AG10803 (cell line): ENCODE results near the gene ASMTL.
"Not testable (repeated sequence)": the region's sequence is repeated elsewhere in the genome, so short reads cannot be mapped to it uniquely, and the experiment has no call there.

ENCODE experiments used
- DNase-seq: peaks from one replicate; pipeline ENCODE4 v3.0.0; 2010; ENCODE audit warnings: low read depth
- H3K4me3 ChIP-seq: 2 replicates; pipeline ENCODE4 v1.5.1; 2011; ENCODE audit warnings: mild to moderate bottlenecking, low read length, control low read depth
- TF ChIP-seq, protein P1 (sequence below): conservative IDR thresholded peaks from 2 replicates; pipeline ENCODE4 v1.5.1; 2011; ENCODE audit warnings: mild to moderate bottlenecking, low read length, control low read depth, inconsistent platforms

Gene ASMTL

DNA sequence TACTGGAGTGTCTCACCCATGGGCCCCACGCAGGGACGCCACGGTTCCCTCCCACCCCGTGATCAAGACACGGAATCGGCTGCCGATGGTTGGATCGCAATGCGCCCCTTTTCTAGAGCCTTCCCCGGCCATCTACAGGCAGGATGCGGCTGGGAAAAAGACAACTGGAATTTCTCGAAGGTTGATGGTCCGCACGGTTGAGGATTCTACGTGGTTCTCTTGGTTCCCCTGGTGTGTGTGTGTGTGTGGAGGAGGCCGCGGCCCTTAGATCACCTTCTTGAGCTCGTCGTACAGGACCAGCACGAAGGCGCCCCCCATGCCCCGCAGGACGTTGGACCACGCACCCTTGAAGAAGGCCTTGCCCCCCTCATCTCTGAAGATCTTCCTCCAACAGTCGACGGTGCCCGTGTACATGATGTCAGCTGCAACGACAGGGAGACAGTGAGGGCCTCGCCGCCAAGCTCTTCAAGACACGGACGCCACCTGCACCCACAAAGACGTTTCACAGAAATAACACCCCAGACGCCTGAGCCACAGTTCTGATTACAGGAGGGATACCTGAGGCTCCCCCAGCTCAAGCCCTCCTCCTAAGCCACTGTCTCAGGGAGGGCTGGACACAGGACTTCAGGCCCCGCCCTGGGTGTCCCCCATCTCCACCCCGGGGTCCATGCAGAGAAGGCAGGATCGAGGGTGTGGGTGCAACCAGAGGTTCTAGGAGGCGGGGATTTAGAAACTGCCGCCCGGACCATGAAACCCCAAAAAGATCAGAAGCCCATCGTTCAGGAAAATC is 66.2 kb downstream of the ASMTL start:
- no peak overlapping the region for H3K4me3 ChIP-seq
- DNase-seq: no peak
- TF ChIP-seq, protein P1, sequence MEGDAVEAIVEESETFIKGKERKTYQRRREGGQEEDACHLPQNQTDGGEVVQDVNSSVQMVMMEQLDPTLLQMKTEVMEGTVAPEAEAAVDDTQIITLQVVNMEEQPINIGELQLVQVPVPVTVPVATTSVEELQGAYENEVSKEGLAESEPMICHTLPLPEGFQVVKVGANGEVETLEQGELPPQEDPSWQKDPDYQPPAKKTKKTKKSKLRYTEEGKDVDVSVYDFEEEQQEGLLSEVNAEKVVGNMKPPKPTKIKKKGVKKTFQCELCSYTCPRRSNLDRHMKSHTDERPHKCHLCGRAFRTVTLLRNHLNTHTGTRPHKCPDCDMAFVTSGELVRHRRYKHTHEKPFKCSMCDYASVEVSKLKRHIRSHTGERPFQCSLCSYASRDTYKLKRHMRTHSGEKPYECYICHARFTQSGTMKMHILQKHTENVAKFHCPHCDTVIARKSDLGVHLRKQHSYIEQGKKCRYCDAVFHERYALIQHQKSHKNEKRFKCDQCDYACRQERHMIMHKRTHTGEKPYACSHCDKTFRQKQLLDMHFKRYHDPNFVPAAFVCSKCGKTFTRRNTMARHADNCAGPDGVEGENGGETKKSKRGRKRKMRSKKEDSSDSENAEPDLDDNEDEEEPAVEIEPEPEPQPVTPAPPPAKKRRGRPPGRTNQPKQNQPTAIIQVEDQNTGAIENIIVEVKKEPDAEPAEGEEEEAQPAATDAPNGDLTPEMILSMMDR: no peak

DNA sequence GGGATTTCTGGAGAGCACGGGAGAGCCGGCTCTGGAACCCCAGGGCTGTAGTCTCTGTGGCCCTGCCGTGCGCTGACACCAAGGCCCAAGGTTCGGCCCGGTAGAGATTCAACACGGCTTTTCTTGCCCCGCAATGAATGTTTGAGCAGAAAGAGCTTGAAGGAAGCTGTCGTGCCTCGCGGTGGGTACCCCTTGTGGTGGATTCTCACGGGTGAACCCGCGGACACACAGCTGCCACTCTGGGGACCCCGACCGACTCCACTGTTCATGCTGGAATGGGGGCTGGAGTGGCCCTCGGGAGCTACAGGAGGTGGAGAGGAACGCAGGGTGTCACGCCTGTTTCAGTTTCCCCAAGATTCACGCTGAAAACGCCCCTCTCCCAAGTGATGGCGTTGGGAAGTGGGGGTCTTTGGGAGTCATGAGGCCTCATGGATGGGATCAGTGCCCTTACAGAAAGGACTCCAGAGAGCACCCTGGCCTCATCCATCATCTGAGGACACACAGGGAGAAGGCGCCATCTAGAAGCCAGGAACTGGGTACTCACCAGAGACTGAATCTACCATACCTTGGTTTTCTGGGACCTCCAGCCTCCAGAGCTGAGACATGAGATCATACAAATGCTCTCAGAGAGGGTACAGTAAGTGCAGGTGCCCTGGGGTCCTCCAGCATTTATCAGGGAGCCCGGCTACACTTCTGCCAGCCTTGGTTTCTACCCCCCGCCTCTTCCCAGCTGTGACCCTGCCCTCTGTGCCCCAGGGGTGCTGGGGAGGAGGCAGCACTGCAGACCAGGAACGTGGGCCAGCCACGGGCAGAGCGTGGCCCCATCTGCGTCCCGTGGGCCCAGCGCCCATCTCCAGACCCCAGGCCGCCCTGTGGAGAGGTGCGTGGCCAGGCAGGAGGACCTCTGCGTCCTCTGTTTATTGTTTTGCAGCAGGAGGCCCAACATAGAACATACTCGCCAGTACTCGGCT is 67.2 kb downstream of the ASMTL start:
- TF ChIP-seq, protein P1: no peak
- DNase-seq: no peak
- H3K4me3 ChIP-seq: no peak overlapping the region

DNA sequence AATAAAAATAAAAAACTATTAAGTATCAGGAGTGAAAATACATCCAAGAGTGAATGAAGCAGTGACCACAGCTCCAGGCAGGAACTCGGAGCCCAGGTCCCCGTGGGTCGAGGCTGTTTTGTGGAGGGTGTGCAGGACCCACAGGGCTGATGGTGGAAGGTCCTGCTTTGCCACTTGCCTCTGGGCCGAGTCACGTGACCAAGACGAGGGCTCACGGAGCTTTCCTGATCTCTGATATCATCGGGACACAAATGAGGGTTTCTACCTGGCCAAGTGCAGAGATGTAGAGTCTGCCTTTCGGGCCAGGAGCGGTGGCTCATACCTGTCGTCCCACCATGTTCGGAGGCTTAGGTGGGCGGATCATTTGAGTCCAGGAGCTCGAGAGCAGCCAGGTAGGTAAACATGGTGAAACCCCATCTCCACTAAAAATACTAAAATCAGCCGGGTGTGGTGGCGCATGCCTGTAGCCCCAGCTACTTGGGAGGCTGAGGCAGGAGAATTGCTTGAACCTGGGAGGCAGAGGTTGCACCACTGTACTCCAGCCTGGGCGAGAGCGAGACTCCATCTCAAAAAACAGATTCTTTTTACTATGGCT is 68.0 kb downstream of the ASMTL start:
- no peak overlapping the region for H3K4me3 ChIP-seq
- no peak for DNase-seq
- TF ChIP-seq, protein P1: no peak

DNA sequence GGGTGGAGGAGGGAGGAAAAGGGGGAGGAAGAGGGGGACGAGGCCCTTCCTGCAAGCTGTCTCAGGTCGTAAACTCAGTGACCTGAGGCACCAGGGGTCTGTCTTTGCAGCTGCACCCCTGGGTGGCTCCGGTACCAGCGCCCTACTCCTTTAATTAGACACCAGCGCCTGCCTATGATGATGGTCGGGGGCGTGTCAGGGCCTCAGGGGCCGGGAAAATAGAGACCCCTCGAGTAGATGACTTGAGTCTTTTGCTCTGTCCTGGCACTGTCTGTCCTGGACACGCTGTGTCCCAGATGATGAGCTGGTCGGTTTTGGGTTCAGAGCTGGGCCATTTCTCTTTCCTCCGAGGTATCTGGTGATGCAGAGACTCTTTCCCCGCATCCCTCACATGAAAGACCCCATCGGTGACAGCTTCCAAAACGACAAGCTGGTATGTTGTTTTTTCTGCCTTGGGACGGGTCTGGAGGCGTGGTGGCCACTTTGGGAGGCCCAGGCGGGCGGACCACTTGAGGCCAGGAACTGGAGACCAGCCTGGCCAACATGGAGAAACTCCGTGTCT is 72.0 kb downstream of the ASMTL start:
- TF ChIP-seq, protein P1: no peak
- no peak for DNase-seq
- H3K4me3 ChIP-seq: no peak overlapping the region

DNA sequence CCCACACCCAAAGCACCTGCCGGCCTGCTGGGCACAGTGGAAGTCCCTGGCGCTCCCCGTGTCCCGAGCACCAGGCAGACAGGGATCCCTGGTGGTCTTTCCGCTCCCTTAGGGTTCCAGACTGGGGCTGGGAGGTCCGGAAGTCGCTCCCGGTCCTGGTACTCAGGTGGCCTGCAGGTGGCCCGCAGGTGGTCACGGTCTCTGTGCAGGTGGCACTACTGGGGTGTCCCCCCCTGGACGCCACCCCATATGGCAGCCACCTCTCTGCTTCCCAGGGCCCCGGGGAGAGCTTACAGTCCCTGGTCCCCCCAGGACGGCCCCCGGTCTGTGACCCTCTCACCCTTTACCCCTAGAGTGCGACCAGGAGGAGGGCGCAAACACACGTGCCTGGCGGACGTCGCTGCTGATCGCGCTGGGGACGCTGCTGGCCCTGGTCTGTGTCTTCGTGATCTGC is 74.4 kb downstream of the ASMTL start:
- DNase-seq: no peak
- no peak overlapping the region for H3K4me3 ChIP-seq
- TF ChIP-seq, protein P1: no peak

GRCh38 chrX:1368385-1368698 is 84.4 kb downstream of the ASMTL start:
- no peak overlapping the region for H3K4me3 ChIP-seq
- TF ChIP-seq, protein P1: no peak
- DNase-seq: no peak

DNA sequence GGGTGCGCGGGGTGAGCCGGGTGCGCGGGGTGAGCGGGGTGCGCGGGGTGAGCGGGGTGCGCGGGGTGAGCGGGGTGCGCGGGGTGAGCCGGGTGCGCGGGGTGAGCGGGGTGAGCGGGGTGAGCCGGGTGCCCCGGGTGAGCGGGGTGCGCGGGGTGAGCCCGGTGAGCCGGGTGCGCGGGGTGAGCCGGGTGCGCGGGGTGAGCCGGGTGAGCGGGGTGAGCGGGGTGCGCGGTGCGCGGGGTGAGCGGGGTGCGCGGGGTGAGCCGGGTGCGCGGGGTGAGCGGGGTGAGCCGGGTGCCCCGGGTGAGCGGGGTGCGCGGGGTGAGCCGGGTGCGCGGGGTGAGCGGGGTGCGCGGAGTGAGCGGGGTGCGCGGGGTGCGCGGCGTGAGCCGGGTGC is 86.3 kb downstream of the ASMTL start:
- not testable (repeated sequence) for H3K4me3 ChIP-seq

More for the DNA sequence above, 86.3 kb downstream of the ASMTL start:
- DNase-seq: not testable (repeated sequence)
